T47D (cell line): ENCODE results near the gene TPSAB1.

Experiments used
- DNase-seq, 2 experiments: peaks; one replicate each; pipeline versions ENCODE4 v3.0.0 to v3.0.0-alpha.2; 2011 to 2012; ENCODE audit warnings: low read depth in 1 of 2, low spot score in 1 of 2
- JUND ChIP-seq: IDR thresholded peaks from 2 replicates; pipeline ENCODE4 v1.6.1; 2012; ENCODE audit warnings: low read depth
- in situ Hi-C: cut with HindIII; loops from 2 replicates; pipeline ENCODE4 v1.10.0; 2016; ENCODE audit warnings: low sequenced_read_pairs, low pct_unique_long_range_greater_than_20kb

Gene TPSAB1

DNA sequence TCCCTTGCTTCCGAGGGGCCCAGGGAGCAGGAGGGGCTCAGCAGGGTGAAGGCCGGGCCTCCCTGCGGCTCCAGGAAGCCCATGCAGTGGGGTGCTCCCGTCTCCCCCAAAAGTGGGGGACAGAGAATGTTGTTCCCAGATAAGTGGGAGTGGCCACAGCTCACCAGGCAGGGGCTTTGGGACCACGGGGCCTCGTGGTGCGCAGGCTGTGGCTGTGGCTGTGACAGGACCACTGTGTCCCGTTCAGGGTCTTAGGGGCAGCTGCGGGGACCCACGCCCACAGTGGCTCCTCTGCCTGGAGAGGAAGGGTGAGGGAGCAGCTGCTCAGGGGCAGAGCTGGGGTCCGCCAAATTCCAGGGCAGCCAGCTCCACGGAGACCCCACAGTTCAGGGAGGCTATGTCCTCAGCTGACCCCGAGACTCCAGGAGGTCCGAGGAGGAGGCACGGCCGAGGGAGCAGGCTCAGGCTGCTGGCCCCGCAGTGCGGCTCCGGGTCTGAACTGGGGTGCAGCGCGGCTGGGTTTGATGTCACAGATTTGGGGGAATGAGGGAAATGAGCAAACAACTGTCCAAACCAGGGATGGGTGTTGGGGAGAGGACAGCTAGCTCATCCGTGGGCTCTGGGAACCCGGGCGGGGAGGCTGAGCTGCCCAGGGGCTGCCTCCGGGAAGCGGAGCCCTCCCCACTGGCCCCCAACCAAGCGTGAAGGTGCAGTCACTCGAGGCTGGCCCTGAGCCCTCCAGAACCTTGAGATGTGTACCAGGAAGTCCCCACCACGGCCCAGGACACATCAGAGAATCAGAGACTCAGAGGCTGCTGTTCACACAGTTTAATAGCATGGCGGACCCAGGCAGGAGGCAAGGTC, 38.8 kb downstream of the TPSAB1 start:
- in situ Hi-C loops = no loop called here
- no peak for TF ChIP-seq JUND
- DNase-seq = no peak

DNA sequence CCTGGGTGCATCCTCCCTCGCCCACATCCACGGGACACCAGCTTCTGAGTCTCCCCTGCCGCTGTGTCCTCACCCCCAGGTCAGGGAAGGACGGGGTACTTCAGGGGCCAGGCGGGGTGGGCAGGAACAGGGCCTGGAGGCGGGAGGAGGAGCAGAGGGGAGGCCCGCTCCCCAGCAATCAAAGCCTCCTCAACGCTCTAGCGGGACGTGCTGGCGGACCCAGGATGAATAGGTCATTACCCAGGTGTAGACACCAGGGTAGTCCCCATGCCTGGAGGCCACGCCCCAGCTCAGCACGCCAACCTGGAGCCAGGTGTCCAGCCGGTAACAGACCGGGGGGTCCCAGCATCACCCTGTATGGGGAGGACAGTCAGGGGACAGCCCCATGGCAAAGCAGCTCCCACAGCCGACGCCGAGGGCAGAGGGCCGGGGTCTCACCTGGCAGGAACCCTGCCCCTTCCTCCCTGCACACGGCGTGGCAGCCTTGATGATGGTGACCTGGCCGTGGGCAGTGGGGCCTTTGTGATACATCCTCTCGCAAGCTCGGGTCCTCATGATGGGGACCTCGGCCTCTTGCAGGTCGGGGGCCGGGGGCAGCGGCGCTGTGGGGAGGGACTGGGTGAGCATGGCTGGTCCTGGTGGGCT, 39.6 kb downstream of the TPSAB1 start:
- in situ Hi-C loops = no loop called here
- no peak for DNase-seq
- no peak for TF ChIP-seq JUND

GRCh38 chr16:1280783-1281182, 40.3 kb downstream of the TPSAB1 start:
- no peak for TF ChIP-seq JUND
- in situ Hi-C loops = no loop called here
- no peak for DNase-seq

GRCh38 chr16:1281517-1281916, 41.0 kb downstream of the TPSAB1 start:
- in situ Hi-C loops = no loop called here
- DNase-seq = no peak

GRCh38 chr16:1282324-1282973, 41.9 kb downstream of the TPSAB1 start:
- no peak for TF ChIP-seq JUND
- DNase-seq = no peak
- in situ Hi-C loops = no loop called here

More at GRCh38 chr16:1281517-1281916, 41.0 kb downstream of the TPSAB1 start:
- TF ChIP-seq JUND = no peak

DNA sequence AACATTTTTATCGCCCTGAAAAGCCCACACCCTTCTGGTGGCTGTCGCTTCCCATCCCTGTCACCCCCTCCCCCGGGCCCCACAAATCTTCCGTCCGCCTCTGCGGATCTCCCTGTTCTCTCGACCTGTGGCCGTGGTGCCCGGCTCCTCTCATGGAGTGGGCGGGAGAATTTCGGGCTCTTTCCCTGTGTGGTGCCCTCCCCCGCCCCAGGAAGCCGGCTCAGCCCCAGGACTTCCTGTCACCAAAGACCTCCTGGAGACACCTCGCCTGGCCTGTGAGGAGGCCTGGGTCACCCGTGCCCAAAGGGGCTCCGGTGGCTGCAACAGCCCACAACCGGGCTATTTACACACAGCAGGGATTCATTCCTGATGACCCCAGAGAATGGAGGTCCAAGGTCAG, 42.8 kb downstream of the TPSAB1 start:
- in situ Hi-C loops = no loop called here

DNA sequence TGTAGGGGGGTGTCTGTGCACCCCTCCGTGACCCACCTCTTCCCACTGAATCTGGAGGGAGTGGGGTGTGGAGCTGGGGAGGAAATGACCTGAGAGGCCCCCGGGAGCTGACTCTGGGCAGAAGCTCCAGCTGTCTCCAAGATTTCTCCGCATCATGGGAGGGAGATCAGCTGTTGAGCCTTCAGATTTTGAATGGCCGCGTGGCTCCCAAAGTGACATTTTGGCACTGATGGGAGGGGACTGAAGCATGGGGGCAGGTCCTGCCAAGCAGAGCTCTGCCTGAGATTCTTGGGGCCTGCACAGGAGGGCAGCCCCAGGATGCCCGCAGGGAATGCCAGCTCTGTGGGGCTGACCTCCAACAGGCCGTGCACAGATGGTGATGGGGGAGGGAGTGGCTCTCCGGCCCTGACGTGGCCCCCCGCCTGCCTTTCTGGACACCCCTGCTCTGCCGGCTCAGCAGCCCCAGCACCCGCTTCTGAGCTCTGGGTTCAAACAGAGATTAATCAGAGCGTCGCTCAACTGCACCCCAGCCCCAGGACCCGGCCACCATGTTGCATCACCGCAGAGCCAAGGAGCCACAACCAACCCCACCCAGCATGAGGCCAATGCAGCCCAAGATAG, 43.6 kb downstream of the TPSAB1 start:
- TF ChIP-seq JUND = no peak
- DNase-seq = no peak
- in situ Hi-C loops = no loop called here

More for the DNA sequence above, 42.8 kb downstream of the TPSAB1 start:
- no peak for DNase-seq
- TF ChIP-seq JUND = no peak

DNA sequence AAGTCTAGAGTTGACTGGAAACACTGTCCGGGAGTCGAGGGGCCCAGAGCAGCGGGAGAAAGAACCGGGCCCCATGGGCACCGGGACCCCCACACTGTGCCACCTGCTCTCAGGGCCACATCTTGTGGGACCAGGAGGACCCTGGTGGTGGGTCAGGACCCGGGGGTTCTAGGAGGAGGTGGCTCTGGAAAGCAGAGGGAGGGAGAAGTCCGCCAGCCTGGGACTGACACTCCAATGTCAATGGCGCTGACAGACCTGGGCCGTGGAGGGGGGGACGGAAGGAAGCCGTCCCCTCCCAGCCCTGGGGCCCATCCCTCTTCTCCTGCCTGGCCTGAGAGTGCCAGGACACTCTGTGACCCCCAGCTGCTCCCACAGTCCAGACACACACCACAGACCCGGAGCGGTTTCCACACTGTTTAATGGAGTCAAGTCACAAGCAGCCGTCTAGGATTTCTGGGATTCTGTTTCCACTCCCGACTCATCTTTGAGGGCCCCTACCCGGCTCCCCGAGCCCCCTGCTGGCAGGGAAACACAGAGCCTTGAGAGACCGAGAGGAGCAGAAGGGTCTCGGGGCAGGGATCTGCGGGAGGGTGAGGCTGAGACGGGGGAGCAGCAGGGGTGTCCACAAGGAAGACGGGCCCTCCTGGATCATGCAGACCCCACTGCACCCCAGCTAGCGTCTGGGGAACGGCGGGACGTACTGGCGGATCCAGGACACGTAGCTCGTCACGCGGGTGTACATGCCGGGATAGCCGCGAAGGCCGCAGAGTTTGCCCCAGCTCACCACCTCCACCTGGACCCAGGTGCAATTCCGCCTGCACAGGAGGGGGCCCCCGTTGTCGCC, 45.4 kb downstream of the TPSAB1 start:
- no peak for TF ChIP-seq JUND

DNA sequence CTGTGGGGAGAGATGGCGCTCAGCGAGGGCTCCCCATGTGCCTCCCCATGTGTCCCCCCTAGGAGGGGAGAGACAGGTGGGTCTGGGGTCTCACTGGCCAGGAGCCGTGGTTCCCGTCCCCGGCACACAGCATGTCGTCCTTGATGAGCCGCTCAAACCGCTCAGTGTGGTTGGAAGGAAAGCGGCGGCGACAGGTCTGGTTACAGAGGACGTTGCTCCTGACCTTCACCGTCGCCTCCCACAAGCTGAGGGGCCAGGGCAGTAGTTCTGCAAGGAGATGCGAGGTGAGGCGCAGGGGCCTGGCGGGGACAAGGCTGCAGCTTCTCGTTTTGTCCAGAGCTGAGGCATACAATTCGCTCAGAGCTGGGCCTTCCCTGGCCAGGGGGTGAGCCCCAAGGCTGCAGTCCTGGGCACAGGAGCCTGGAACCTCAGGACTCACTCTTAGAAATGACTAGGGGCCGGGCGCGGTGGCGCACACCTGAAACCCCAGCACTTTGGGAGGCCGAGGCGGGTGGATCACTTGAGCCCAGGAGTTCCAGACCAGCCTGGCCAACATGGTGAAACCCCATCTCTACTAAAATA, 46.1 kb downstream of the TPSAB1 start:
- in situ Hi-C loops = no loop called here
- no peak for TF ChIP-seq JUND

More for the DNA sequence above, 45.4 kb downstream of the TPSAB1 start:
- DNase-seq = no peak
- in situ Hi-C loops = no loop called here

DNA sequence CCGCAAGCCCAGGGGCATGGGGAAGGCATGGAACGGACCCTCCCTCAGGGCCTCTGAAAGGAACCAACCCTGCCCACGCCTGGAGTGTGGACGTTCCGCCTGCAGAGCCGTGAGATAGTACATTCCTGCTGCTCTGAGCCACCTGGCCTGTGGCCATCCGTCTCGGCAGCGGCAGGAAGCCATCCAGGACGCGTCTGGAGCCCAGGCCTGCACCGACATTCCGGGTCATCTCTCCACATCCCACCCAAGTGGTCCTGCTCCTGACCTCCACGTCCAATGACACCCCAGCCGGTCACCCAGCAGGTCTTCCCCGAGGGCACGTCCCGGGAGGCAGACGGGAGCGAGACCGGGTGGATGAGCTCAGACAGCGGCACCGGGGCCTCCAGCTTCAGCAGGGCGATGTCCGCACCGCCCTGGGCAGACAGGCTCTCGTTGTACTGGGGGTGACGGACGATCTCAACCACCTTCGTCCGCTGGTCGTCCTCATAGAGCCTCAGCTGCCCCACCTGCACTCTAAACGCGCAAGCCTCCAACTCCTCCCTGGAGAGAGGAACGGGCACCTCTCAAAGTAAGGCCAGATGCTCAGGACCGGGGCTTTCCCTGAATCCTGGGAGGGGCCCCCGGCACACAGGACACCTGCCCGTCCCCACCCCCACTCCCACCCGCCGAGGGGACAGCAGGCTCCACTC, 47.6 kb downstream of the TPSAB1 start:
- peak; percentile 17 to 51 for DNase-seq
- in situ Hi-C loops = no loop called here
- no peak for TF ChIP-seq JUND

More for the DNA sequence above, 46.1 kb downstream of the TPSAB1 start:
- no peak for DNase-seq
